HG03469 (cell line): Measurements from ENCODE around the gene BARX2.

Experiments
- ATAC-seq: cut with Tn5 transposase; IDR thresholded peaks from one replicate; pipeline ENCODE4 v1.9.1; 2021; ENCODE audit warnings: mild to moderate bottlenecking, moderate library complexity, moderate number of reproducible peaks; ENCODE audit not compliant: unreplicated experiment

Gene BARX2

DNA sequence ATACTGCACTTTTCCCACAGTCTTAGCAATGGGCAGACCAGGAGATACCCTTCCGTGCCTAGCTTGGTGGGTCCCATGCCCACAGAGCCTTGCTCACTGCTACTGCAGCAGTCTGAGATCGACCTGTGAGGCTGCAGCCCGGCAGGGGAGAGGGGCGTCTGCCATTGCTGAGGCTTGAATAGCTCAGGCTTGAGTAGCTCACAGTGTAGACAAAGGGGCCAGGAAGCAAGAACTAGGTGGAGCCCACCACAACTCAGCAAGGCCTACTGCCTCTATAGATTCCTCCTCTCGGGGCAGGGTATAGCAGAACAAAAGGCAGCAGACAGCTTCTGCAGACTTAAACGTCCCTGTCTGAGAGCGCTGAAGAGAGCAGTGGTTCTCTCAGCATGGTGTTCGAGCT, 118.1 kb downstream of the BARX2 start:
- ATAC-seq = no peak
